Daoy (cell line): ENCODE measurements around the gene PRPSAP1. TPM values are rescaled to one million over a fixed set of nuclear protein-coding genes. Genes with fewer than 3 reads are reported as not detected.

Source experiments
- DNase-seq: peaks from one replicate; pipeline ENCODE4 v3.0.0-alpha.2; 2015; ENCODE audit warnings: low read depth
- total RNA-seq: library from RNA; depleted of rRNA; stranded (reverse); fragments of >200 nt; shearing (Covaris generic); gene quantifications from 2 replicates; pipeline ENCODE4 v1.2.3, GENCODE V29; 2014; rRNA removed

The PRPSAP1 gene, protein sequence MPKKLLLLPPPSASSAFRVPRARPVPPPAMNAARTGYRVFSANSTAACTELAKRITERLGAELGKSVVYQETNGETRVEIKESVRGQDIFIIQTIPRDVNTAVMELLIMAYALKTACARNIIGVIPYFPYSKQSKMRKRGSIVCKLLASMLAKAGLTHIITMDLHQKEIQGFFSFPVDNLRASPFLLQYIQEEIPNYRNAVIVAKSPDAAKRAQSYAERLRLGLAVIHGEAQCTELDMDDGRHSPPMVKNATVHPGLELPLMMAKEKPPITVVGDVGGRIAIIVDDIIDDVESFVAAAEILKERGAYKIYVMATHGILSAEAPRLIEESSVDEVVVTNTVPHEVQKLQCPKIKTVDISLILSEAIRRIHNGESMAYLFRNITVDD
- total RNA-seq = 30.3 and 39.2 TPM in 2 replicates

DNA sequence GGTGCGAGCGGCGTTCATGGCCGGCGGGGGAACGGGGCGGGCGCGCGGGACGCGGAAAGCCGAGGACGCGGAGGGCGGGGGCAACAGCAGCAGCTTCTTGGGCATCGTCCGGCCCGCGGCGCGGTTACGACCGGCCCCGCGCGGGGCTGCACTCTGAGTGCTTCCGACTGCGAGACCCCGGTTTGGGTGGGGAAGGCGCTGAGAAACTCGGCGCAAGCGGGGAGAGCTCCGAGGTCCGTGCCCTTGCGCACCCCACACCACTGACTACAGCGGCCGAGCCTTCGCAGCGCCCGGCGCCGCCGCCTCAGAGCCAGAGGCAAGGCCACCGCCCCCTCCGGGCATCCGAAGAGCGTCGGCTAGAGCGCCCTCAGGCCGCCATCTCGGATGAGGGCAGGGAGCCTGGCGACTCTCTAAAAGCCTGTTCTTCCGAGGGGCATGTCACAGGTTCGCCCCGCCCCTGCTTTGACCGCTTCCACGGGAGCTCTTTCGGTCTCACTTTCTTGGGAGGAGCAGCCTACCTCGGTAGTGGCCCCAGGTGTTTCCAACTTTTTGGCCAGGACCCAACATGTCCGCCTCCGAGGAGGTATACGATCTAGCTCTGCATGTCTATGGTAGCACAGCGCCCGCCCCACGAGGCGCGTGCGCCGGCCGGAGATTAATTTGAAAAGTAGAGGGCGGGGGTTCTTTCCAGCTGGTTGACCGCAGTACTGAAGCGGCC, at the start of gene PRPSAP1:
PRPSAP1 (minus strand) TSS at position 318 of the 718 bp plus-strand sequence; CDS start at position 105, 213 bp downstream.
- DNase-seq = peak; percentile 97

DNA sequence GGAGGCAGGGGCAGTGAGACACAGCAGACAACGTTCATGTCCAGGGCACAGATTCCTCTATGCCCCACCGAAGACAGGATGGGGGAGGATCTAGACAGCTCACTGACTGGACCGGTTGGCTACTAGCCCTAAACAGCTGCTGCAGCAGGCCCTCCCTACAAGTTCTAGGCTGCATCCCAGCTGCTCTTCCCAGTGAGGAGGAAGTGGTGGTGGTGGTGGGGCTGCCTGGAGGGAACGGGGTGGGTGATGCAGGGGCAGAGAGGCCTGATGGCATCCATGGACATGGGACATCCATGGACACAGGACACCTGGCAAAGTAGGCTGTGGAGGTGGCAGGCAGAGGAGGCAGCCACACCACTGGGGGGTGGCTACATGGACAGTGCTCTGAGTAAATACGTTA, 49.0 kb upstream of the PRPSAP1 start:
- DNase-seq = no peak

GRCh38 chr17:76399175-76400172, 45.8 kb upstream of the PRPSAP1 start:
- DNase-seq = no peak

DNA sequence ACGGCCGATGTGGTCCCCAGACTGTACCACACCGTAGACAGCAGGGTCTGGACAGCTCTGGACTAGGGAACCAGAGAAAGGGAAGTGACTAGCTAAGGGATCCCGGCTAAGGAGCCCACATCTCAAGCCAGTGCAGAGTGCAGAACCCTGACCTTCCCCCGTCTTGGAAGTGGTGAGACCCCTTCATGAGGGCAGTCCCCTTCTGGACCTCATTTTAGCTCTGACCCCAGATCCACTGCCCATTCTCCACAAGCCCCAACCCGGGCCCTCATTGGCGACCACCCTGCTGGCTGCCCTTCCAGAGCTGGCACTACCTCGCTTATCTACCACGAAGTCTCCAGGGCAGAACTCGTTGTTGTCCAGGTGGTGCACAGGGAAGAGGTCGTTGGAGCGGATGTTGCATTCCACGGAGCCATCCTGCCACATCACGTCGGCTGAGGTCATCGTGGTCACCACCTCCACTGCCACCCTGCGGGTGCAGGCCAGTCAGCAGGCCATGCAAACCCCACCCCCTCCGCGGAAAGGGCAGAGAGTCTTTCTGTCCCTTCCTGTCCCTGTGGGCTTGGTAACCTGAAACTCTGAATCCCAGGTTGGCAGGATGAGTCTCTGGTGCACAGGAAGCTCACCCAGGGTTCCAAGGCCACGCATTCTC, 44.9 kb upstream of the PRPSAP1 start:
- DNase-seq = peak; percentile 50

- peak; percentile 88 for DNase-seq
Observed at GRCh38 chr17:76397687-76398522, 44.2 kb upstream of the PRPSAP1 start.

GRCh38 chr17:76397184-76397583, 43.5 kb upstream of the PRPSAP1 start:
- no peak for DNase-seq

- DNase-seq = no peak
Observed at GRCh38 chr17:76395980-76396379, 42.3 kb upstream of the PRPSAP1 start.

DNA sequence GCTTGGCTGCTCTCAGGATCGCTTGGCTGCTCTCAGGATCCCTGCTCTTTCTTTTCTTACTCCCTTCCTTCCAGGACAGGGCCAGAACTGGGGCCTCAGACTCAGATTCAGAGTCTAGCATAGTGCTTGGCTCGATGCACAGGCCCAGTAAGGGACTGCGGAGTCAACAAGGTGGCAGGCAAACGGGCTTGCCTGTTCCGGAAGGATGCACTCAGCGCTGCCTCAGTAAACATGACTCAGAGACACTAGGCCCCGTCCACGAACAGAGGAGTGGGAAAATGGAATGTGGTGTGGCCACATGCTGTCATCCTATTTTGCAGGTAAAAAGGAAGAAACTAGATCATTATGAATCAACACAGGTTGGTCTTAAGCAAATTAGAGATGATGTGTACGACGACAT, 40.5 kb upstream of the PRPSAP1 start:
- DNase-seq = no peak

- no peak for DNase-seq
Observed at GRCh38 chr17:76391200-76391715, 37.5 kb upstream of the PRPSAP1 start.

DNA sequence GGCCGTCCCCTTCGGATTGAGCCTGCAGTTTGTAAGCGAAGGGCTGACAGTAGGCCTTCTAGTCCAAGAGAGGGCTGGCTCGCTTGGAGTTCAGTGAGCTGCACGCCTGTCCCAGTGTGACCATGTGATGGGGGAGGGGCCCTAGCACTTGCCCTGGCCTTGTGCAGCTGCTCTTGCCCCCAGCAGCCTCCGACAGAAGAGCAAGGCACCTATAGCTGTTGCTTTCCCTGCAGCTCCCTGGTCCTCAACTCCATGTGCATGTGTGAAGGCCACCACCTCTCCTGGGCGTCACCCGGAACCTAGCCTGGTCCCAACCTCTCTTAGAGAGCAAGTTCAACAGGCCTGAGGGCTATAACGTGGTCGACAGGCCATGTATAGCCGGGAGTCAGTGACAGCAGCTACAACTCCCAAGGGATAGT, 36.3 kb upstream of the PRPSAP1 start:
- DNase-seq = no peak

- DNase-seq = no peak
Observed at GRCh38 chr17:76388966-76389888, 35.5 kb upstream of the PRPSAP1 start.

DNA sequence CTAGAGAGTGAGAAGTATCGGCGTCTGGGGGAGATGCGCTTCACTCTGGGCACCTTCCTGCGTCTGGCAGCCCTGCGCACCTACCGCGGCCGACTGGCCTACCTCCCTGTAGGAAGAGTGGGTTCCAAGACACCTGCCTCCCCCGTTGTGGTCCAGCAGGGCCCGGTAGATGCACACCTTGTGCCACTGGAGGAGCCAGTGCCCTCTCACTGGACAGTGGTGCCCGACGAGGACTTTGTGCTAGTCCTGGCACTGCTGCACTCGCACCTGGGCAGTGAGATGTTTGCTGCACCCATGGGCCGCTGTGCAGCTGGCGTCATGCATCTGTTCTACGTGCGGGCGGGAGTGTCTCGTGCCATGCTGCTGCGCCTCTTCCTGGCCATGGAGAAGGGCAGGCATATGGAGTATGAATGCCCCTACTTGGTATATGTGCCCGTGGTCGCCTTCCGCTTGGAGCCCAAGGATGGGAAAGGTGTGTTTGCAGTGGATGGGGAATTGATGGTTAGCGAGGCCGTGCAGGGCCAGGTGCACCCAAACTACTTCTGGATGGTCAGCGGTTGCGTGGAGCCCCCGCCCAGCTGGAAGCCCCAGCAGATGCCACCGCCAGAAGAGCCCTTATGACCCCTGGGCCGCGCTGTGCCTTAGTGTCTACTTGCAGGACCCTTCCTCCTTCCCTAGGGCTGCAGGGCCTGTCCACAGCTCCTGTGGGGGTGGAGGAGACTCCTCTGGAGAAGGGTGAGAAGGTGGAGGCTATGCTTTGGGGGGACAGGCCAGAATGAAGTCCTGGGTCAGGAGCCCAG, 33.5 kb upstream of the PRPSAP1 start:
- DNase-seq = no peak

GRCh38 chr17:76385892-76386786, 32.4 kb upstream of the PRPSAP1 start:
- DNase-seq = peak; percentile 87

GRCh38 chr17:76384987-76385891, 31.5 kb upstream of the PRPSAP1 start:
- peak; percentile 87 for DNase-seq

DNA sequence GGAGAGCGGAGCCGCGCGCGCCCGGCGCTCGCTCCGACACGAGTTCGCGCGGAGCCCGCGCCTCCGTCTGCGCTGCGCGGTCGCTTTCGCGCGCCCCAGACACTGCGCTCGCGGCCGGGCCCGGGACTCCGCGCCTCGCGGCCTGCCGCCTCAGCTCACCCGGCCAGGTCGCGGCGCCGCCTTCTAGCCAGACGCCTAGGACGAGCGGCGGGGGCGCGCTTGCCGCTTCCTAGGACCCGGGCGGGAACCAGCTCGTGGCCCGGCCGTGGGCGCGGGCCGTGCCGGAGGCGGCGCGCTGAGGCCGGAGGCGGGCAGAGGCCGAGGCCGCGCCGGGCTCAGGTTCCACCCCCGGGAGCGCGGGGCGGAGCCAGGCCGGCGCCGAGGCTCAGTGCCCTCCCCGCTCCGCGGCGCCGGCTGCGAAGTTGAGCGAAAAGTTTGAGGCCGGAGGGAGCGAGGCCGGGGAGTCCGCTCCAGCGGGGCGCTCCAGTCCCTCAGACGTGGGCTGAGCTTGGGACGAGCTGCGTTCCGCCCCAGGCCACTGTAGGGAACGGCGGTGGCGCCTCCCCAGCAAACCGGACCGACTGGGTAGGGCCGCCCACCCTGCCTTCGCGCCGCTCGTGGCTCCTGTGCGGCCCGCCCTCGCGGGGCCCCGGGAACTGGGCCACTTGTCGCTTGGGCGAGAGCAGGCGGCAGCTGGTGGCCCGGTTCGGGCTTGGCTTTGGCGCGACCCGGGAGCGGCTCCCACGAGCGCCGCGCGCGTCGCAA, 30.7 kb upstream of the PRPSAP1 start, which contains the start of gene SPHK1:
SPHK1 (plus strand) TSS at position 388 of the 765 bp plus-strand sequence. CDS start 1,036 bp downstream, outside the sequence.
- DNase-seq = peak; percentile 93
